H1 (cell line): ENCODE results near the gene ZC3HAV1. TPM values are rescaled to one million over a fixed set of nuclear protein-coding genes. Genes with fewer than 3 reads are reported as not detected.

ENCODE experiments used
- ASH2L ChIP-seq: fragments of 200-600, 300-600 bp; sonication (generic); IDR thresholded peaks from one replicate; pipeline ENCODE4 v1.7.1; 2017; ENCODE audit warnings: low read length
- BACH1 ChIP-seq: IDR thresholded peaks from 2 replicates; pipeline ENCODE4 v1.6.1; 2012; ENCODE audit warnings: low read length, improper control_type of control experiment
- CBX5 ChIP-seq: fragments of 300-800, 300-1000 bp; sonication (generic); IDR thresholded peaks from 2 replicates; pipeline ENCODE4 v1.7.1; 2016; ENCODE audit warnings: antibody characterized with exemption, low read length, low read depth
- CBX8 ChIP-seq: fragments of 300-800, 300-1000 bp; sonication (generic); IDR thresholded peaks from 2 replicates; pipeline ENCODE4 v1.7.1; 2016; ENCODE audit warnings: low read depth, low read length, borderline replicate concordance
- CEBPB ChIP-seq: IDR thresholded peaks from 2 replicates; pipeline ENCODE4 v1.6.1; 2012; ENCODE audit warnings: low read depth, low read length
- CHD2 ChIP-seq: IDR thresholded peaks from 2 replicates; pipeline ENCODE4 v1.6.1; 2012; ENCODE audit warnings: low read length, improper control_type of control experiment
- CTBP2 ChIP-seq: IDR thresholded peaks from 2 replicates; pipeline ENCODE4 v1.7.0; 2011; ENCODE audit warnings: borderline replicate concordance, mild to moderate bottlenecking, moderate library complexity, mixed read lengths, low read length; ENCODE audit not compliant: insufficient read depth, insufficient read length
- EGR1 ChIP-seq: IDR thresholded peaks from 2 replicates; pipeline ENCODE4 v1.6.1; 2011; ENCODE audit warnings: low read depth, low read length, borderline replicate concordance
- EP300 ChIP-seq, 2 experiments: IDR thresholded peaks; 1 replicate in 1 of 2; 2 replicates in 1 of 2; pipeline ENCODE4 v1.6.1; 2011 to 2012; ENCODE audit warnings: low read depth in 2 of 2, low read length in 2 of 2, mild to moderate bottlenecking in 2 of 2, borderline replicate concordance in 1 of 2, inconsistent platforms in 1 of 2, moderate library complexity in 1 of 2
- GTF2F1 ChIP-seq: IDR thresholded peaks from 2 replicates; pipeline ENCODE4 v1.6.1; 2012; ENCODE audit warnings: low read depth, low read length, improper control_type of control experiment, borderline replicate concordance
- KDM5A ChIP-seq: fragments of 200-600 bp; IDR thresholded peaks from 2 replicates; pipeline ENCODE4 v1.7.1; 2012; ENCODE audit warnings: mild to moderate bottlenecking, low read length, inconsistent platforms, mixed read lengths
- MAFK ChIP-seq: IDR thresholded peaks from 2 replicates; pipeline ENCODE4 v1.6.1; 2012; ENCODE audit warnings: low read depth, mild to moderate bottlenecking, improper control_type of control experiment, low read length
- NRF1 ChIP-seq: IDR thresholded peaks from 2 replicates; pipeline ENCODE4 v1.6.1; 2011; ENCODE audit warnings: mild to moderate bottlenecking, low read depth, low read length, improper control_type of control experiment
- PHF8 ChIP-seq: fragments of 200-600 bp; sonication (generic); conservative IDR thresholded peaks from 2 replicates; pipeline ENCODE4 v1.7.1; 2012; ENCODE audit warnings: low read depth, mild to moderate bottlenecking, inconsistent platforms, low read length, moderate library complexity
- RFX5 ChIP-seq: IDR thresholded peaks from 2 replicates; pipeline ENCODE4 v1.6.1; 2011; ENCODE audit warnings: low read depth, low read length, improper control_type of control experiment, borderline replicate concordance
- SIX5 ChIP-seq: IDR thresholded peaks from 2 replicates; pipeline ENCODE4 v1.6.1; 2011; ENCODE audit warnings: mild to moderate bottlenecking, low read depth, low read length
- SRF ChIP-seq: IDR thresholded peaks from 2 replicates; pipeline ENCODE4 v1.6.1; 2011; ENCODE audit warnings: mild to moderate bottlenecking, low read depth, low read length, moderate library complexity
- TAF7 ChIP-seq: optimal IDR thresholded peaks from 2 replicates; pipeline ENCODE3; 2011; ENCODE audit warnings: low read depth, mild to moderate bottlenecking, inconsistent platforms, low read length, moderate library complexity, borderline replicate concordance
- TEAD4 ChIP-seq: IDR thresholded peaks from 2 replicates; pipeline ENCODE4 v1.6.1; 2012; ENCODE audit warnings: low read depth, low read length, inconsistent platforms, mixed read lengths
- ZNF274 ChIP-seq: IDR thresholded peaks from 2 replicates; pipeline ENCODE4 v1.7.0; 2012; ENCODE audit warnings: low read length, borderline replicate concordance; ENCODE audit errors: extremely low read depth
- polyA plus RNA-seq, 7 experiments: library from polyadenylated mRNA; depleted of rRNA in 3 of 7; stranded (reverse) in 5 of 7; unstranded in 2 of 7; fragments of >200 nt in 5 of 7; fragments of 200-250 nt in 2 of 7; gene quantifications; 1 replicate in 5 of 7; 2 replicates in 1 of 7; 4 replicates in 1 of 7; pipeline versions ENCODE4 v1.2.1 to v1.2.3, GENCODE V29; 2011 to 2013; ENCODE audit warnings: missing spikeins in 2 of 7, mixed read lengths in 2 of 7
- total RNA-seq: library from RNA; stranded (reverse); fragmentation: NEBNext Ultra II Directional; extraction: Animal tissue kit (Norgen Biotek cat#: 25700); gene quantifications from 2 replicates; pipeline ENCODE4 v1.2.1, GENCODE V29; 2021
- TF ChIP-seq, protein P1 (sequence below), 3 experiments: IDR thresholded peaks; 1 replicate in 2 of 3; 2 replicates in 1 of 3; pipeline versions ENCODE4 v1.5.1 to v1.6.1; 2011; ENCODE audit warnings: low read length in 3 of 3, mild to moderate bottlenecking in 3 of 3, inconsistent platforms in 2 of 3, low read depth in 1 of 3, moderate library complexity in 1 of 3; ENCODE audit not compliant: insufficient read depth in 1 of 3; ENCODE audit errors: control extremely low read depth in 1 of 3

Gene ZC3HAV1
- total and polyA plus RNA-seq, 2 of the 8 experiments (the other 6 are each of a cell fraction or from before 2014, with no cell fraction given): 22.5 to 43.4 TPM

DNA sequence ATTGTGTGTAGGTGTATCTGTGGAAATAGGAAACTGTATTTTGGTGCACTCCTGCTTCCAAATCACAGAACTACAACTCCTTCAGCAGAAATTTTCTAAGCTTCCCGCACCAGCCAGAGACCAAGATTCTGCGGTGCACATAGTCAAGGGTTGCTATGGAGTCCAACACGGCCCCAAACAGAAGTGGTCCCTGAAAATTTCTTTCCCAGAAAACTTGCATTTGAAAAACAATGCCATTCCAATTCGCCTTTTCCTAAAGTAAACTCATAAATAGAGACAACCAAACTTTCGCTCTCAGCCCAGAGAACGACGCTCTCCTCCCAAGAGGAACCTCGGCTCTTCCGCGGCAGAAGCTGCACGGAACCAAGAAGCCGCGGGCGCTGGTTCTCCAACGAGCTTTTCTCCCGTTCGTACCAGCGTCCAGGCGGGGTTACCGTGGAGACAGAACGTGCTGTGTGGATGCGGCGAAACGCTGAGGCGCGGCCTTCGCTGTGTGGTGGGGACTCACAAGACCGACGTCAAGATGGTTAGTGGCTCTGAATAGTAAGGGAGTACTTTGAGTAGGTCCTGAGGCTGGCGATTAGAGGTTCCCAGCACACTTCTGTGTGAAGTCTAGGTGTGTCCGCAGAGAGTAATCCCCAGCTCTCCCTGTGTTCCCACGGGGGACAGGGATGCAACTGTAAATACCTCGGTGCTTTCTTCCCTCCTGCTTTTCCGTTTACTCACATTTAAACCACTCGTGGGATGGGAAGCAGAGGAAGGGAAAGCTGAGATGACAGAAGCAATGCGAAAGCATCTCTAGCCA, 24.0 kb upstream of the ZC3HAV1 start (continued):
- TF ChIP-seq CTBP2 (peak; percentile 36), SRF (peak; percentile 43; the same call in 1 of the 2 replicates), CEBPB (no peak), KDM5A (peak; percentile 83), TEAD4 (0 out of 2 replicates have a peak, but pooled peaks have one; percentile 38), GTF2F1 (peak; percentile 36; the same call in 1 of the 2 replicates), PHF8 (no peak), BACH1 (peak; percentile 18; the same call in 1 of the 2 replicates), CBX5 (no peak), ZNF274 (no peak), CHD2 (0 out of 2 replicates have a peak, but pooled peaks have one; percentile 45), MAFK (no peak), EP300 (IDR thresholded peaks at IDR 0.05; ENCODE audit: borderline replicate concordance in 1 of 2, low read depth in 2 of 2, low read length in 2 of 2) (0 out of 3 replicates have a peak, but pooled peaks of 1 of the 2 experiments have one; percentile 5), SIX5 (peak; percentile 18; the same call in 1 of the 2 replicates), EGR1 (no peak), NRF1 (no peak), ASH2L (peak; percentile 93), RFX5 (no peak; the same call in 1 of the 2 replicates), TAF7 (peak; percentile 60), CBX8 (no peak)
- TF ChIP-seq, protein P1, sequence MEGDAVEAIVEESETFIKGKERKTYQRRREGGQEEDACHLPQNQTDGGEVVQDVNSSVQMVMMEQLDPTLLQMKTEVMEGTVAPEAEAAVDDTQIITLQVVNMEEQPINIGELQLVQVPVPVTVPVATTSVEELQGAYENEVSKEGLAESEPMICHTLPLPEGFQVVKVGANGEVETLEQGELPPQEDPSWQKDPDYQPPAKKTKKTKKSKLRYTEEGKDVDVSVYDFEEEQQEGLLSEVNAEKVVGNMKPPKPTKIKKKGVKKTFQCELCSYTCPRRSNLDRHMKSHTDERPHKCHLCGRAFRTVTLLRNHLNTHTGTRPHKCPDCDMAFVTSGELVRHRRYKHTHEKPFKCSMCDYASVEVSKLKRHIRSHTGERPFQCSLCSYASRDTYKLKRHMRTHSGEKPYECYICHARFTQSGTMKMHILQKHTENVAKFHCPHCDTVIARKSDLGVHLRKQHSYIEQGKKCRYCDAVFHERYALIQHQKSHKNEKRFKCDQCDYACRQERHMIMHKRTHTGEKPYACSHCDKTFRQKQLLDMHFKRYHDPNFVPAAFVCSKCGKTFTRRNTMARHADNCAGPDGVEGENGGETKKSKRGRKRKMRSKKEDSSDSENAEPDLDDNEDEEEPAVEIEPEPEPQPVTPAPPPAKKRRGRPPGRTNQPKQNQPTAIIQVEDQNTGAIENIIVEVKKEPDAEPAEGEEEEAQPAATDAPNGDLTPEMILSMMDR (IDR thresholded peaks at IDR 0.05; ENCODE audit: control extremely low read depth in 1 of 3, insufficient read depth in 1 of 3, low read depth in 1 of 3, low read length in 3 of 3): no peak
